IMR-90 (cell line): ENCODE data around the gene ARHGAP32. TPM values are rescaled to one million over a fixed set of nuclear protein-coding genes. Genes with fewer than 3 reads are reported as not detected.

Source experiments
- ATAC-seq: fragments of 200-7000 bp; cut with Tn5 transposase; 2 replicates; pipeline ENCODE4 v1.9.1; 2020; ENCODE audit warnings: low read depth, mild to moderate bottlenecking, moderate library complexity
- BruUV-seq: library from RNA; stranded (reverse); fragments of 400-500 nt; replicated peaks from 2 replicates; lab custom pipeline; 2021; lab: Mats Ljungman, UMichigan
- CTCF ChIA-PET: fragments of 300-600 bp; formaldehyde crosslinking; extraction: SDS; loops from one replicate; lab custom pipeline; 2021; ENCODE audit warnings: antibody characterized with exemption; lab: Yijun Ruan, JAX
- POLR2A ChIA-PET: fragments of 300-600 bp; sonication (Branson Sonifier 250); formaldehyde crosslinking; loops from one replicate; lab custom pipeline; 2022; ENCODE audit warnings: antibody characterized with exemption; ENCODE audit not compliant: unreplicated experiment; lab: Charles Lee
- DNase-seq: peaks from one replicate; pipeline ENCODE4 v3.0.0; 2013
- H2AFZ ChIP-seq: replicated peaks from 2 replicates; pipeline ENCODE3; 2013; ENCODE audit warnings: low read length, mild to moderate bottlenecking; ENCODE audit not compliant: poor library complexity
- H2AK5ac ChIP-seq: 2 replicates; pipeline ENCODE4 v1.6.1; 2013; ENCODE audit warnings: low read depth, low read length, inconsistent platforms
- H2AK9ac ChIP-seq: replicated peaks from 2 replicates; pipeline ENCODE3; 2013; ENCODE audit warnings: mild to moderate bottlenecking, low read depth, low read length, moderate library complexity; ENCODE audit not compliant: poor library complexity
- H2BK120ac ChIP-seq: 2 replicates; pipeline ENCODE4 v1.6.1; 2013; ENCODE audit warnings: low read depth, low read length, inconsistent platforms
- H2BK15ac ChIP-seq: 3 replicates; pipeline ENCODE4 v1.6.1; 2013; ENCODE audit warnings: low read depth, low read length, inconsistent platforms
- H2BK20ac ChIP-seq: 2 replicates; pipeline ENCODE4 v1.6.1; 2013; ENCODE audit warnings: low read depth, mild to moderate bottlenecking, inconsistent platforms, low read length, moderate library complexity
- H2BK5ac ChIP-seq: 2 replicates; pipeline ENCODE4 v1.6.1; 2013; ENCODE audit warnings: mild to moderate bottlenecking, low read depth, low read length, inconsistent platforms; ENCODE audit not compliant: poor library complexity, severe bottlenecking
- H3K14ac ChIP-seq: replicated peaks from 2 replicates; pipeline ENCODE4 v1.6.1; 2013; ENCODE audit warnings: low read depth, low read length, inconsistent platforms
- H3K18ac ChIP-seq: 2 replicates; pipeline ENCODE4 v1.6.1; 2013; ENCODE audit warnings: low read depth, low read length, control low read depth
- H3K23ac ChIP-seq: 2 replicates; pipeline ENCODE4 v1.6.1; 2013; ENCODE audit warnings: low read depth, low read length, inconsistent platforms
- H3K27ac ChIP-seq: 2 replicates; pipeline ENCODE4 v1.5.1; 2013; ENCODE audit warnings: mild to moderate bottlenecking, control low read depth, low read length; ENCODE audit not compliant: insufficient read depth
- H3K27me3 ChIP-seq: 2 replicates; pipeline ENCODE4 v1.6.1; 2013; ENCODE audit warnings: low read length; ENCODE audit not compliant: control insufficient read depth, insufficient read depth
- H3K36me3 ChIP-seq: 2 replicates; pipeline ENCODE4 v1.6.1; 2013; ENCODE audit warnings: low read length, mixed read lengths; ENCODE audit not compliant: control insufficient read depth, insufficient read depth
- H3K4ac ChIP-seq: 2 replicates; pipeline ENCODE4 v1.6.1; 2013; ENCODE audit warnings: low read depth, low read length, inconsistent platforms
- H3K4me1 ChIP-seq: 2 replicates; pipeline ENCODE4 v1.6.1; 2013; ENCODE audit warnings: low read length, mixed read lengths; ENCODE audit not compliant: control insufficient read depth, insufficient read depth
- H3K4me2 ChIP-seq: 2 replicates; pipeline ENCODE4 v1.6.1; 2013; ENCODE audit warnings: low read depth, mild to moderate bottlenecking, control low read depth, low read length, moderate library complexity
- H3K4me3 ChIP-seq: 2 replicates; pipeline ENCODE4 v1.5.1; 2013; ENCODE audit warnings: low read depth, mild to moderate bottlenecking, control low read depth, low read length, moderate library complexity; ENCODE audit not compliant: insufficient read depth
- H3K56ac ChIP-seq: 2 replicates; pipeline ENCODE4 v1.6.1; 2013; ENCODE audit warnings: low read length, inconsistent platforms; ENCODE audit not compliant: insufficient read depth; ENCODE audit errors: extremely low read depth
- H3K79me1 ChIP-seq, 2 experiments: 2 replicates each; pipeline ENCODE4 v1.6.1; 2013; ENCODE audit warnings: low read length in 2 of 2, inconsistent platforms in 1 of 2, low read depth in 1 of 2
- H3K9ac ChIP-seq: 2 replicates; pipeline ENCODE4 v1.6.1; 2013; ENCODE audit warnings: low read depth, low read length, control low read depth
- H3K9me1 ChIP-seq: 2 replicates; pipeline ENCODE4 v1.6.1; 2013; ENCODE audit warnings: low read length, inconsistent platforms; ENCODE audit not compliant: insufficient read depth
- H3K9me3 ChIP-seq: 2 replicates; pipeline ENCODE4 v1.6.1; 2013; ENCODE audit warnings: low read length; ENCODE audit not compliant: control insufficient read depth, insufficient read depth
- H4K20me1 ChIP-seq: 2 replicates; pipeline ENCODE4 v1.6.1; 2013; ENCODE audit warnings: low read length, inconsistent platforms; ENCODE audit not compliant: insufficient read depth
- H4K5ac ChIP-seq: 2 replicates; pipeline ENCODE4 v1.6.1; 2013; ENCODE audit warnings: mild to moderate bottlenecking, low read depth, low read length, control low read depth
- H4K8ac ChIP-seq, 2 experiments: 2 replicates each; pipeline ENCODE4 v1.6.1; 2013; ENCODE audit warnings: low read depth in 2 of 2, low read length in 2 of 2, control low read depth in 1 of 2, inconsistent platforms in 1 of 2
- H4K91ac ChIP-seq: 2 replicates; pipeline ENCODE4 v1.6.1; 2013; ENCODE audit warnings: low read depth, low read length, inconsistent platforms; ENCODE audit not compliant: insufficient read depth
- CEBPB ChIP-seq: IDR thresholded peaks from 2 replicates; pipeline ENCODE4 v1.6.1; 2012; ENCODE audit warnings: low read depth, low read length, improper control_type of control experiment
- CHD1 ChIP-seq: IDR thresholded peaks from 2 replicates; pipeline ENCODE4 v1.6.1; 2012; ENCODE audit warnings: low read depth, low read length, improper control_type of control experiment
- CTCF ChIP-seq: conservative IDR thresholded peaks from 2 replicates; pipeline ENCODE4 v1.5.1; 2012; ENCODE audit warnings: mild to moderate bottlenecking, low read depth, low read length, improper control_type of control experiment
- FOS ChIP-seq: fragments of 150-350 bp; IDR thresholded peaks from 2 replicates; pipeline ENCODE4 v1.6.1; 2016; ENCODE audit warnings: low read depth, low read length
- MAZ ChIP-seq: IDR thresholded peaks from 2 replicates; pipeline ENCODE4 v1.6.1; 2012; ENCODE audit warnings: low read depth, mild to moderate bottlenecking, low read length, improper control_type of control experiment, moderate library complexity, borderline replicate concordance
- MXI1 ChIP-seq: IDR thresholded peaks from 2 replicates; pipeline ENCODE4 v1.6.1; 2012; ENCODE audit warnings: low read depth, mild to moderate bottlenecking, low read length, moderate library complexity, borderline replicate concordance
- NFE2L2 ChIP-seq: fragments of 150-350 bp; IDR thresholded peaks from 2 replicates; pipeline ENCODE4 v1.6.1; 2016; ENCODE audit warnings: low read depth, mild to moderate bottlenecking, low read length
- POLR2A ChIP-seq: IDR thresholded peaks from 2 replicates; pipeline ENCODE4 v1.6.1; 2012; ENCODE audit warnings: mild to moderate bottlenecking, low read depth, low read length
- RFX5 ChIP-seq: IDR thresholded peaks from 2 replicates; pipeline ENCODE4 v1.8.0; 2012; ENCODE audit warnings: low read depth, mild to moderate bottlenecking, low read length, moderate library complexity
- USF2 ChIP-seq: fragments of 150-350 bp; IDR thresholded peaks from 2 replicates; pipeline ENCODE4 v1.6.1; 2017; ENCODE audit warnings: mild to moderate bottlenecking, antibody characterized with exemption, low read length, low read depth
- WGBS, 2 experiments: methylation state at CpG; one replicate each; pipeline versions ENCODE4 v1.1.5 to v1.1.7; 2013; ENCODE audit warnings: missing lambda C conversion rate in 2 of 2; ENCODE audit not compliant: insufficient read length in 1 of 2; ENCODE audit errors: extremely low coverage in 2 of 2; 5-methylcytosine and 5-hydroxymethylcytosine counted together
- dilution Hi-C: fragments of 300-500 bp; cut with HindIII; formaldehyde crosslinking; loops from one replicate; pipeline ENCODE4 v1.14.3; 2018; ENCODE audit warnings: low sequenced_read_pairs; ENCODE audit not compliant: unreplicated experiment
- in situ Hi-C: fragments of 300-500 bp; cut with MboI; formaldehyde crosslinking; loops from 3 replicates; pipeline ENCODE4 v1.14.3; 2019; ENCODE audit warnings: low sequenced_read_pairs, inconsistent platforms, mixed read lengths
- intact Hi-C: fragments of 100-400 bp; cut with micrococcal nuclease; formaldehyde crosslinking; loops from 2 replicates; pipeline ENCODE4 v1.10.0; 2022
- polyA plus RNA-seq, 3 experiments: library from polyadenylated mRNA; depleted of rRNA; stranded (reverse); fragments of >200 nt; gene quantifications; 2 replicates each; pipeline ENCODE4 v1.2.3, GENCODE V29; 2012; ENCODE audit warnings: low replicate concordance in 1 of 3
- total RNA-seq: library from RNA; depleted of rRNA; stranded (reverse); fragments of >200 nt; gene quantifications from 2 replicates; pipeline ENCODE4 v1.2.3, GENCODE V29; 2012

ARHGAP32 gene
- total and polyA plus RNA-seq, 2 of the 4 experiments (the other 2 are of a cell fraction): 4.1 to 8.4 TPM

GRCh38 chr11:129214710-129215295 is 22.7 kb upstream of the ARHGAP32 start:
- no peak for DNase-seq
- BruUV-seq: no TSS peak
- H2BK15ac ChIP-seq: no peak overlapping the region
- dilution Hi-C loops: no loop called here
- H3K14ac ChIP-seq: no peak overlapping the region
- ChIA-PET CTCF (no interaction called here), POLR2A (no interaction called here)
- no peak overlapping the region for H3K56ac ChIP-seq
- H4K5ac ChIP-seq: no peak overlapping the region
- no peak overlapping the region for H3K4me3 ChIP-seq
- no peak overlapping the region for H4K91ac ChIP-seq
- no peaks in the 10 kb centered on the region for H3K9me1 ChIP-seq
- H3K4me1 ChIP-seq: no peaks in the 10 kb centered on the region; the same call in 1 of the 2 replicates
- H3K9ac ChIP-seq: no peak overlapping the region
- no peaks in the 10 kb centered on the region for H4K20me1 ChIP-seq
- no peak overlapping the region for H2AK5ac ChIP-seq
- H3K18ac ChIP-seq: no peak overlapping the region
- H2BK20ac ChIP-seq: no peak overlapping the region
- H3K36me3 ChIP-seq: no peaks in the 10 kb centered on the region
- peaks cover 2 to 22% of the 10 kb centered on the region in 2 experiments; a peak in 3 of 4 replicates for H3K79me1 ChIP-seq
- TF ChIP-seq FOS (no peak), POLR2A (no peak), CEBPB (no peak), MAZ (no peak), NFE2L2 (no peak), CTCF (no peak), RFX5 (no peak), USF2 (no peak), MXI1 (no peak), CHD1 (no peak)
- no peak overlapping the region for H2BK120ac ChIP-seq
- H4K8ac ChIP-seq: no peak overlapping the region
- H2BK5ac ChIP-seq: no peak overlapping the region
- no peak for ATAC-seq
- no peak overlapping the region for H3K4me2 ChIP-seq
- H3K27ac ChIP-seq: no peak overlapping the region
- 100% methylated on average over 4 of the region's 6 CpGs; no CpG with 5 or more reads in 1 of the 2 experiments for WGBS, 2 experiments
- H3K23ac ChIP-seq: no peak overlapping the region
- in situ Hi-C loops: no loop called here
- no peak overlapping the region for H2AFZ ChIP-seq
- H3K27me3 ChIP-seq: no peaks in the 10 kb centered on the region
- H2AK9ac ChIP-seq: no peak overlapping the region
- intact Hi-C loops: no loop called here
- no peaks in the 10 kb centered on the region for H3K9me3 ChIP-seq
- H3K4ac ChIP-seq: no peak overlapping the region
